ENCODE measurements around the gene SH3BP5. TPM values are rescaled to one million over a fixed set of nuclear protein-coding genes. Genes with fewer than 3 reads are reported as not detected.

Gene SH3BP5
- total RNA-seq, 1 experiment from 2014 or later: 85.4 TPM

DNA sequence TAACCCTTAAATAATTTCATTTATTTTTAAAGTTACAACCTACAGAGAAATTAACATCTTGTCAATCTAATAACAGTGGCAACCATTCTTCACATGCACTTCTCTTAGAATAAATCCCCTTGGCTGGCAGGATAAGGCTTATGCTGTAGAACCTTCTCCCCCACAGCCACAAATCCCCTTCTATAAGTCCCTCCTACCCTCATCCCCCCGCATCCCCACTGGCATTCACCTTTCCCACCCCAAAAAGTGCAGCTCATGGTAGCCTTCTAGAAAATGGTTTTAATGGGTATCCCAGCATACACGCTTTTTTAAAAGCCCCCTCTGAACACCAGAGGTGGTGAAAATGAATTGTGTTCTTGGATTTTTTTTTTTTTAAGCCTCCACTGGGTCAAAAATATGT is 77.2 kb downstream of the SH3BP5 start:
- no peak for DNase-seq (ENCODE audit: low spot score)

DNA sequence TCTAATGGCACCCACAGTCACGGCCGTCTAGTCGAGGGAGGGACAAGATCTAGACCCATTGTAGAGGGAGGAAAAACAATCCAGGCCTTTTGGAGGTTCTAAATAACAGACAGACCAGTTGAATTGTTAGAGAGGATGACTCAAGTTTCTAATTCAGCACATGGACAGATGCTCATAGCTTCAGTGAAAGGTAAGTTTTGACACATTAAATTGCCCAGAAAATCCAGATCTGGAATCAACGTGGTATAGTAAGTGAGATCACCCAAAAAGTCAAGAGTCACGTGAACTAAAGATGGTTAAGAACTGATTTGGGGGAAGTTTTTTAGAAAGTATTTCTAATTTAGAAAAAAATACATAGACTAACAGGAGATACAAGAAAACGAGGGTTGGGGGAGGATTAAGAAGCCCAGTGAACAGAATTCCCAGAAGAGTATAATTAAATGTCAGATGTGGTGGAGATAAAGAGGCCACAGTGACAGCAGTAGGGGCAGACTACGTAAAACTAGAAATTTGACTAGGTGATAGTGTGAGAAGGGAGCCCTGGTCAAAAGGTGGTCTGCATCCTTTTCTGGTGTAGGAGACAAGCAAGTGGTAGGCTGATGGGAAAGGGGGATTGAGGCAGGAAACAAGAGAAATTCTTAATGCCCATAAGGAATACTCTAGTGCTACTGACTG is 79.2 kb downstream of the SH3BP5 start:
- DNase-seq (ENCODE audit: low spot score): no peak

- DNase-seq (ENCODE audit: low spot score): no peak
These were observed 86.2 kb downstream of the SH3BP5 start for GRCh38 chr3:15246186-15246585.

DNA sequence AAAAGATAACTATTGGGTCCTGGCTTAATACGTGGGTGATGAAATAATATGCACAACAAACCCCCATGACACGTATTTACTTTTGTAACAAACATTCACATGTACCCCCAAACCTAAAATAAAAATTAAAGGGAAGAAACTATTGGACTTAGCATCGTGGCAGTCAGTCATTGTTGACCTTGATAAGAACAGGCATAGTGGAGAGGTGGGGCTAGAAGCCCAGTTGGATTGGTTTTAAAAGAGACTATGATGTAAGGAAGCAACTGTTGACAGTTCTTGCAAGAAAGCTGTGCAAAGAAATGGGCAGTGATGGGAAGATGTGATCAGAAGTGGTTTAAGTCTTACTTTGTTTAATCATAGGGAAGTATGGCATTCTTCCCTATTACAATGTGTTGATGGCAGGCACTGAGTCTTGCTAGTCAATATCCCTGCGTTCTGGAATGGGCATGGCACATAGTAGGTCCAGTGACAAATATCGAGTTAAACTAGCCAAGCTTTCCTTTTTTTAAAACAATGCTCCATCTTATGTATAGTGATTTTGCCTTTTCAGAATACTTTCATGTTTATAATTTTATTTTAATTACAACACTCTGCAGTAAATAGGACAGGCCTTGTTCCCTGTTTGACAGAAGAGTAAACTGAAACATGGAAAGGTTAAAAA is 88.4 kb downstream of the SH3BP5 start:
- no peak for DNase-seq (ENCODE audit: low spot score)

GRCh38 chr3:15241341-15241740 is 91.0 kb downstream of the SH3BP5 start:
- DNase-seq (ENCODE audit: low spot score): peak; percentile 29

DNA sequence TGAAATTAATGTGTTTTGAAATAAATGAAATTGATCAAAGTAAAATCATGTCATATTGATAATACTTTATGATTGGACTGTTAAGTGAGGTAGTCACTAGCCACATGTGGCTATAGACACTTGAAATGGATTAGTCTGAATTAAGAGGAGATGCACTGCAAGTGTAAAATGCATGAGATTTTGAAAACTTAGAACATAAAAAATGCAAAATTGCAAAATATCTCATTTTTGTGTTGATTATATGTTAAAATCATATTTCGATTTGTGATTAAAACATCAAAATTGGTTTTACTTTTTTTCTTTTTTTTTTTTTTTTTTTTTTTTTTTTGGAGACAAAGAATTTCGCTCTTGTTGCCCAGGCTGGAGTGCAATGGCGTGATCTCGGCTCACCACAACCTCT is 103.1 kb downstream of the SH3BP5 start:
- no peak for DNase-seq (ENCODE audit: low spot score)

GRCh38 chr3:15228147-15228546 is 104.2 kb downstream of the SH3BP5 start:
- no peak for DNase-seq (ENCODE audit: low spot score)

DNA sequence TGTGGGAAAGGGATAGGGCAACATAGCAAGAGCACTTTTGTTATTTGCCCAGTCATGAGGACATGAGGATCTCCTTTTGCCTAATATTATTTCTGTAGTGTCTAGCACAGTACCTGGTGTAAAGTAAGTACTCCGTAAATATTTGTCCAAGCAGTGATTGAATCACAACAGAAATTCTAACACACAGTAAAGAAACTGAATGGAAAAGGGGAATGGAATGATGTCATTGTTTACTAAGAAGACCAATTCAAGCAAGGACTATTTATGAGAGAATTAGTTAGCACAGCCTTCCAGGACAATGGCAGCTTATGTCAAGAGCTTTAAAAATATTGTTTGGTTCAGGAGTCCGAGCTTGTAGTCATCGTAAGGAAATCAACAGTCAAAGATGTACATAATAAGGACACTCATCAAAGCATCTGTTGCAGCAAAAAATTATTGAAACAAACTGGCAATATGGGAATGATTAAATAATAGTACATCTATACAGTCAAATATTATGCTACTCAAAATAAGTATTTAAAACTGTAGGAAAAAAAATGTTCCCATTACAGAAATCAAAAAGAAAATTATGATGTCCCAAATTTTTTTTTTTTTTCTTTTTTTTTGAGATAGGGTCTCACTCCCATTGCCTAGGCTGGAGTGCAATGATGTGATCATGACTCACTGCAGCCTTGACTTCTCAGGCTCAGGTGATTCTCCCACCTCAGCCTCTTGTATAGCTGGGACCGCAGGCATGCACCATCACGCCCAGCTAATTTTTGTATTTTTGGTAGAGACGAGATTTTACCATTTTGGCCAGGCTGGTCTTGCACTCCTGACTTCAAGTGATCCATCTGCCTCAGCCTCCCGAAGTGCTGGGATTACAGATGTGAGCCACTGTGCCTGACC is 108.5 kb downstream of the SH3BP5 start:
- DNase-seq (ENCODE audit: low spot score): no peak

DNA sequence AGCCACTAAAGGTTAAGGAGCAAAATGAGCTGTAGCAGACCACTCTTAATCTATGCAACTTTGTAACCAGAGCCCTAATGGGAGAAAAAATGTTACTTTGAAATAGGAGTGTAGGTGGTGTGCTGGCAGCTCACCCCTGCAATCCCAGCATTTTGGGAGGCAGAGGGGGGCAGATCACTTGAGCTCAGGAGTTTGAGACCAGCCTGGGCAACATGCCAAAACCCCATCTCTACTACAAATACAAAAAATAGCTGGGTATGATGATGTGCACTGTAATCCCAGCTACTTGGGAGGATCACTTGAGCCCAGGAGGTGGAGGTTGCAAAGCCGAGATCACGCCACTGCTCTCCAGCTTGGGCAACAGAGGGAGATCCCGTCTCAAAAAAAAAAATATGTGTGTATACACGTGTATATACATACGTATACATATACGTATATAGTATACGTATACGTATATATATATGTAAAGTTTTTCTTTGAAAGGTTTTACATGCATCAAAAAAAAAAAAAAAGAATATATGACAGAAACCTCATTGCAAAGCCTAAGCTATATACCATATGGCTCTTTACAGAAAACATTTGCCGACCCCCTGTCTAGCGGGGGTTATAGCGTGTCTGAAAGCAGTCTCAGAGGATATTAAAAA is 110.7 kb downstream of the SH3BP5 start:
- DNase-seq (ENCODE audit: low spot score): no peak

DNA sequence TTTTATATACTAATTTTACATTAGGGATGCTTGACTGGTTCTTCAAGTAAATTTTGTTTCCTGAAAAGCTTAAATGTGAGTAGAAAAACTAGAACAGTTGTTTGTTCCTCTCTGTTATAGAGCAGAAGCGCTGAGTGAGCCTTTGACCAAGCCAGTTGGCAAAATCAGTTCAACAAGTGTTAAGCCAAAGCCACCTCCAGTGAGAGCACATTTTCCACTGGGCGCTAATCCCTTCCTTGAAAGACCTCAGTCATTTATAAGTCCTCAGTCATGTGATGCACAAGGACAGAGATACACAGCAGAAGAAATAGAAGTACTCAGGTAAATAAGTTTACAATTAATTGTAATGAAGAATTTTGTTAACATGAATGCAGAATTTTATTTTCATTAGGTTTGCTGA is 111.7 kb downstream of the SH3BP5 start:
- no peak for DNase-seq (ENCODE audit: low spot score)

GRCh38 chr3:15220056-15220455 is 112.3 kb downstream of the SH3BP5 start:
- no peak for DNase-seq (ENCODE audit: low spot score)

- no peak for DNase-seq (ENCODE audit: low spot score)
These were observed 113.7 kb downstream of the SH3BP5 start for GRCh38 chr3:15218689-15219088.

DNA sequence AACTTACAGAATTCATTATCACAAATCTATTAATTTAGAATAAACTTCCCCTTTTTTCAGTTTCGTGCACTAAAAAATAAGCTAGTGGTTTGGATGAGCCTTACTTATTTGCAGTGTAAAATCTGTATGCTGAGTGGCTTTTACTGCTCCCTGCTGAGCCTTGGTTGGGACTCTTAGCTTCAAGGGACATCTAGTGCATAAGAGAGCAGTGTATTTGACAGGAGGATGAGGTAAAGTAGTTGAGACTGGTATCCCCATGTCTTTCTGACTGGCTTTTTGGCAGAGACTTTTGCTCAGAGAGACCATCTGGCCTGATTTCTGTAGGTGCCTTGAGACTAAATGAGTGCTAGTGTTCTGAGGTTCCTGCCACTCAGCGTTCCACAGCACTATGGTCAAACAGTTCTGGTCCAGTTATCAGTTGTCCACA is 114.5 kb downstream of the SH3BP5 start:
- no peak for DNase-seq (ENCODE audit: low spot score)

- DNase-seq (ENCODE audit: low spot score): no peak
These were observed 115.2 kb downstream of the SH3BP5 start for GRCh38 chr3:15217011-15217671.

DNA sequence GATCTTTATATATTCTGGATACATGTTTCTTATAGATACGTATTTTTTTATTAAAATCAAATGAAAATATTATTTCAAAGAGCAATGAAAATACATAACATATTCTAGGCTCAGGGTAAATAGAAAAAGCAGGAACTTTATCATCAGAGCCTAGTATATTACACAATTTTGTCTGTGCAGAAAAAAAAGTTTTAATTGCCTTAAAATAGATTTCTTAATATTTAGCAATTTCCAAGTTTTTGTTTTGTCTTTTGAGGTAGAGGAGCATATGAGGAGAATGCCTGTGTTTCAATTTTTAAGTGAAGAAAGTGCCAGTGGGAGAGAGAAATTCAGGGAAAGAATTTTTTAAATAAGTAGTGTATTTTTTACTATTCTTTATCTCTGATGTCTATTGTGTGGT is 115.9 kb downstream of the SH3BP5 start:
- no peak for DNase-seq (ENCODE audit: low spot score)

- DNase-seq (ENCODE audit: low spot score): no peak
These were observed 116.4 kb downstream of the SH3BP5 start for GRCh38 chr3:15215996-15216395.

GRCh38 chr3:15214758-15215157 is 117.6 kb downstream of the SH3BP5 start:
- no peak for DNase-seq (ENCODE audit: low spot score)

- DNase-seq (ENCODE audit: low spot score): no peak
These were observed 120.4 kb downstream of the SH3BP5 start for GRCh38 chr3:15211937-15212336.

DNA sequence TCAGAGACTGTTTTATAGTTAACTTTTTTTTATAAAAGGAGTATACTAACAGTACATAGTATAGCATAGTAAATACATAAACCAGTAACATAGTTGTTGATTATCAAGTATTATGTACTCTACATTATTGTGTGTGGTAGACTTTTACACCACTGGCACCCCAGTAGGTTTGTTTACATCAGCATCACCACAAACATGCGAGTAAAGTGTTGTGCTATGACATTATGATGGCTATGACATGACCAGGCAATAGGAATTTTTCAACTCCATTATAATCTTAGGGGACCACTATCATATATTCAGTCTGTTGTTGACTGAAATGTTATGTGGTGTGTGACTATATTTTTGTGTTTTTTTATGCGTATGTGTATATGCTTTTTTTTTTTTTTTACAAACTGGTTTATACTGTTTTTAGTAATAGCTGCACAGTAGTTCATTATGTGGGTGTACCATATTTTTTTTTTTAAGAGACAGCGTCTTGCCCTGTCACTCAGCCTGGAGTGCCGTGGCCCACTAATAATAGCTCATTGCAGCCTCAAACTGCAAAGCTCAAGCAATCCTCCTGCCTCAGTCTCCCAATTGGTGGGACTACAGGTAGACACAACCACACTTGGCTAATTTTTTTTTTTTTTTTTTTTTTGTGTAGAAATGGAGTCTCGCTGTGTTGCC is 124.4 kb downstream of the SH3BP5 start:
- no peak for DNase-seq (ENCODE audit: low spot score)

DNA sequence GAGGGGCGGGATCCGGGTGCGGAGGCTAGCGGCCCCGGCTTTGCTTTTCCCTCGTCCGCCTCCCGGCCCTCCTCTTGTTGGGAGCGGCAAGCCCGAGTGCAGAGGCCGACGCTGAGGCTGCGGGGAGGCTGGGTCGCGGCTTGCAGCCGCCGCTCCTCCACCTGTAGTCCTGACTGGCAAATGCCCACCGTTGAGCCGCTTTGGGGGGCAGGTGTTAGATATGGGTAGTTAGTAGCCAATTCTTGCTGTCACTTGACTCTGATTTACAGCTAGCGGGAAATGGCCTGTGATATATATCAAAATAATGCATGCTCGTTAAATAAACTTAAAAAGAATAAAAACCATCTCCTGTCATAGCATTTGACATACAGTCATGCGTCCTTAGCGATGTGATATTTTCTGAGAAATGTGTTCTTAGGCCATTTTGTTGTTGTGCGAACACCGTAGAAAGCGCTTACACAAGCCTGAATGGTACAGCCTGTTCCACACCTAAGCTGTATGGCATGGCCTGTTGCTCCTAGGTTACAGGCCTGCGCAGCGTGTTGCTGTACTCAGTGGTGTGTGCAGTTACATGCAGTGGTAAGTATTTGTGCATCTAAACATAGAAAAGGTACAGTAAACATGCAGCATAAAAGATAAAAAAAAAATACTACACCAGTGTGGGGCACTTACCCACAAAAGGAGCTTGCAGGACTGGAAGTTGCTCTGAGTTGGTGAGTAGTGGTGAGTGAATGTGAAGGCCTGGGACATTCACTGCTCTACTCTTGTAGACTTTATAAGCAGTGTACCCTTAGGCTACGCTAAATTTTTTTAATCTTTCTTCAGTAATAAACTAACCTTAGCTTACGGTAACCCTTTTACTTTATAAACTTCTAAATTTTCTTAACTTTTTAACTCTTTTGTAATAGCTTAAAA is 125.5 kb downstream of the SH3BP5 start:
- DNase-seq (ENCODE audit: low spot score): peak; percentile 29

All from A172 (cell line).